GM23338 (cell line): ENCODE results near the gene NEMP1. TPM values are rescaled to one million over a fixed set of nuclear protein-coding genes. Genes with fewer than 3 reads are reported as not detected.

Source experiments
- ATAC-seq: fragments of 200-7000 bp; cut with Tn5 transposase; 3 replicates; pipeline ENCODE4 v1.9.1; 2020
- DNase-seq: peaks from one replicate; pipeline ENCODE4 v3.0.0-alpha.2; 2015; ENCODE audit warnings: low spot score
- H2AFZ ChIP-seq: fragments of 200-600 bp; sonication (generic); 2 replicates; pipeline ENCODE4 v1.8.0; 2016; ENCODE audit warnings: antibody characterized with exemption, mild to moderate bottlenecking, moderate library complexity
- H3F3A ChIP-seq: fragments of 200-600 bp; sonication (generic); replicated peaks from 2 replicates; pipeline ENCODE4 v1.8.0; 2017; ENCODE audit warnings: antibody characterized with exemption, mixed run types, low read depth
- H3K27ac ChIP-seq: fragments of 200-600 bp; sonication (generic); 2 replicates; pipeline ENCODE4 v1.6.1; 2016; ENCODE audit warnings: low read depth
- H3K27me3 ChIP-seq: fragments of 200-600 bp; sonication (generic); 2 replicates; pipeline ENCODE4 v1.8.0; 2016; ENCODE audit warnings: mild to moderate bottlenecking, mixed run types, moderate library complexity; ENCODE audit not compliant: insufficient read depth
- H3K36me3 ChIP-seq: fragments of 200-600 bp; sonication (generic); 2 replicates; pipeline ENCODE4 v1.8.0; 2016; ENCODE audit warnings: mild to moderate bottlenecking; ENCODE audit not compliant: insufficient read depth
- H3K4me1 ChIP-seq: fragments of 200-600 bp; sonication (generic); 2 replicates; pipeline ENCODE4 v1.8.0; 2016; ENCODE audit warnings: mild to moderate bottlenecking, moderate library complexity; ENCODE audit not compliant: insufficient read depth
- H3K4me2 ChIP-seq: fragments of 200-600 bp; sonication (generic); 2 replicates; pipeline ENCODE4 v1.7.1; 2017; ENCODE audit warnings: mixed run types
- H3K4me3 ChIP-seq: fragments of 200-600 bp; sonication (generic); 2 replicates; pipeline ENCODE4 v1.6.1; 2016; ENCODE audit warnings: mixed run types
- H3K79me2 ChIP-seq: fragments of 200-600 bp; sonication (generic); replicated peaks from 2 replicates; pipeline ENCODE4 v1.8.0; 2017; ENCODE audit warnings: mild to moderate bottlenecking; ENCODE audit not compliant: insufficient read depth
- H3K9me2 ChIP-seq: fragments of 200-600 bp; sonication (generic); 2 replicates; pipeline ENCODE4 v1.8.0; 2017; ENCODE audit not compliant: insufficient read depth
- H4K20me1 ChIP-seq: fragments of 200-600 bp; sonication (generic); replicated peaks from 2 replicates; pipeline ENCODE4 v1.8.0; 2017; ENCODE audit warnings: mild to moderate bottlenecking; ENCODE audit not compliant: insufficient read depth
- H3K27ac Mint-ChIP-seq: 2 replicates; pipeline ENCODE4 v1.8.0; 2020; ENCODE audit warnings: inconsistent platforms, mild to moderate bottlenecking, moderate library complexity, mixed read lengths
- H3K27me3 Mint-ChIP-seq: 3 replicates; pipeline ENCODE4 v1.8.0; 2022; ENCODE audit warnings: low read depth, mild to moderate bottlenecking, moderate library complexity, mixed read lengths, inconsistent platforms; ENCODE audit not compliant: insufficient read depth, poor library complexity
- H3K36me3 Mint-ChIP-seq: 3 replicates; pipeline ENCODE4 v1.8.0; 2021; ENCODE audit warnings: low read depth, mild to moderate bottlenecking, inconsistent platforms, moderate library complexity, mixed read lengths
- H3K4me1 Mint-ChIP-seq: 3 replicates; pipeline ENCODE4 v1.8.0; 2020; ENCODE audit warnings: mild to moderate bottlenecking, inconsistent platforms, mixed read lengths
- H3K4me3 Mint-ChIP-seq: 3 replicates; pipeline ENCODE4 v1.8.0; 2021; ENCODE audit warnings: moderate library complexity, mild to moderate bottlenecking, inconsistent platforms, mixed read lengths
- H3K9me3 Mint-ChIP-seq: 3 replicates; pipeline ENCODE4 v1.8.0; 2020; ENCODE audit warnings: moderate library complexity, mild to moderate bottlenecking, inconsistent platforms, mixed read lengths
- CREB1 ChIP-seq: fragments of 250-450 bp; sonication (Bioruptor Pico); IDR thresholded peaks from 2 replicates; pipeline ENCODE4 v1.5.0; 2020; ENCODE audit warnings: low read depth, mild to moderate bottlenecking, moderate library complexity
- EZH2 ChIP-seq: fragments of 200-600 bp; sonication (generic); IDR thresholded peaks from one replicate; pipeline ENCODE4 v1.8.0; 2017; ENCODE audit warnings: antibody characterized with exemption, mild to moderate bottlenecking, low read depth; ENCODE audit not compliant: unreplicated experiment
- JUNB ChIP-seq: IDR thresholded peaks from one replicate; pipeline ENCODE4 v1.6.1; 2016; ENCODE audit warnings: antibody characterized with exemption; ENCODE audit not compliant: unreplicated experiment
- NANOG ChIP-seq: IDR thresholded peaks from 2 replicates; pipeline ENCODE4 v1.6.1; 2016; ENCODE audit warnings: antibody characterized with exemption, borderline replicate concordance
- POLR2AphosphoS5 ChIP-seq: IDR thresholded peaks from 2 replicates; pipeline ENCODE4 v1.6.1; 2016; ENCODE audit warnings: antibody characterized with exemption, low read depth
- polyA plus RNA-seq: library from polyadenylated mRNA; unstranded; fragments of >200 nt; fragmentation: Nextera tagmentation; extraction: Ambion mirVana; gene quantifications from 2 replicates; pipeline ENCODE4 v1.2.1, GENCODE V29; 2016
- total RNA-seq: library from RNA; depleted of rRNA; stranded (reverse); fragments of >200 nt; shearing (Covaris generic); gene quantifications from 2 replicates; pipeline ENCODE4 v1.2.3, GENCODE V29; 2014
- TF ChIP-seq, protein P1 (sequence below): fragments of 250-450 bp; sonication (Bioruptor Pico); IDR thresholded peaks from 2 replicates; pipeline ENCODE4 v1.5.0; 2020; ENCODE audit warnings: mild to moderate bottlenecking, moderate library complexity

The NEMP1 gene
- total and polyA plus RNA-seq, 2 experiments from 2014 or later, result 11.9 to 35.0 TPM

DNA sequence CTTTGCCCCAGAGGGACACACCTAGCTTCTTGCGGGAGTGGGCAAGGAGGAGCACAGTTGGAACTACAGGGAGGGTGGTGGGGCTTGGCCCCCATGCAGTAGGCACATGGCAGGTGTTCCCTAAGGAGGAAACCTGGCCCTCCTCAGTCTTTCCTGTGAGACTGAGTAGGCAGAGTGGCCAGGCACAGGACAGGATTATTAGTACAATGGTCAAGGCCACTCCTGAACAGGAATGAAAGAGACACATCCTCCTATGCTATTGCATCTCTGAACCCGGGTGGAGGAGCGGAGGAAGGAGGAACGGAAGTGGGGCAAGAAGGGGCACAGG, 29.5 kb downstream of the NEMP1 start (continued):
- TF ChIP-seq, protein P1, sequence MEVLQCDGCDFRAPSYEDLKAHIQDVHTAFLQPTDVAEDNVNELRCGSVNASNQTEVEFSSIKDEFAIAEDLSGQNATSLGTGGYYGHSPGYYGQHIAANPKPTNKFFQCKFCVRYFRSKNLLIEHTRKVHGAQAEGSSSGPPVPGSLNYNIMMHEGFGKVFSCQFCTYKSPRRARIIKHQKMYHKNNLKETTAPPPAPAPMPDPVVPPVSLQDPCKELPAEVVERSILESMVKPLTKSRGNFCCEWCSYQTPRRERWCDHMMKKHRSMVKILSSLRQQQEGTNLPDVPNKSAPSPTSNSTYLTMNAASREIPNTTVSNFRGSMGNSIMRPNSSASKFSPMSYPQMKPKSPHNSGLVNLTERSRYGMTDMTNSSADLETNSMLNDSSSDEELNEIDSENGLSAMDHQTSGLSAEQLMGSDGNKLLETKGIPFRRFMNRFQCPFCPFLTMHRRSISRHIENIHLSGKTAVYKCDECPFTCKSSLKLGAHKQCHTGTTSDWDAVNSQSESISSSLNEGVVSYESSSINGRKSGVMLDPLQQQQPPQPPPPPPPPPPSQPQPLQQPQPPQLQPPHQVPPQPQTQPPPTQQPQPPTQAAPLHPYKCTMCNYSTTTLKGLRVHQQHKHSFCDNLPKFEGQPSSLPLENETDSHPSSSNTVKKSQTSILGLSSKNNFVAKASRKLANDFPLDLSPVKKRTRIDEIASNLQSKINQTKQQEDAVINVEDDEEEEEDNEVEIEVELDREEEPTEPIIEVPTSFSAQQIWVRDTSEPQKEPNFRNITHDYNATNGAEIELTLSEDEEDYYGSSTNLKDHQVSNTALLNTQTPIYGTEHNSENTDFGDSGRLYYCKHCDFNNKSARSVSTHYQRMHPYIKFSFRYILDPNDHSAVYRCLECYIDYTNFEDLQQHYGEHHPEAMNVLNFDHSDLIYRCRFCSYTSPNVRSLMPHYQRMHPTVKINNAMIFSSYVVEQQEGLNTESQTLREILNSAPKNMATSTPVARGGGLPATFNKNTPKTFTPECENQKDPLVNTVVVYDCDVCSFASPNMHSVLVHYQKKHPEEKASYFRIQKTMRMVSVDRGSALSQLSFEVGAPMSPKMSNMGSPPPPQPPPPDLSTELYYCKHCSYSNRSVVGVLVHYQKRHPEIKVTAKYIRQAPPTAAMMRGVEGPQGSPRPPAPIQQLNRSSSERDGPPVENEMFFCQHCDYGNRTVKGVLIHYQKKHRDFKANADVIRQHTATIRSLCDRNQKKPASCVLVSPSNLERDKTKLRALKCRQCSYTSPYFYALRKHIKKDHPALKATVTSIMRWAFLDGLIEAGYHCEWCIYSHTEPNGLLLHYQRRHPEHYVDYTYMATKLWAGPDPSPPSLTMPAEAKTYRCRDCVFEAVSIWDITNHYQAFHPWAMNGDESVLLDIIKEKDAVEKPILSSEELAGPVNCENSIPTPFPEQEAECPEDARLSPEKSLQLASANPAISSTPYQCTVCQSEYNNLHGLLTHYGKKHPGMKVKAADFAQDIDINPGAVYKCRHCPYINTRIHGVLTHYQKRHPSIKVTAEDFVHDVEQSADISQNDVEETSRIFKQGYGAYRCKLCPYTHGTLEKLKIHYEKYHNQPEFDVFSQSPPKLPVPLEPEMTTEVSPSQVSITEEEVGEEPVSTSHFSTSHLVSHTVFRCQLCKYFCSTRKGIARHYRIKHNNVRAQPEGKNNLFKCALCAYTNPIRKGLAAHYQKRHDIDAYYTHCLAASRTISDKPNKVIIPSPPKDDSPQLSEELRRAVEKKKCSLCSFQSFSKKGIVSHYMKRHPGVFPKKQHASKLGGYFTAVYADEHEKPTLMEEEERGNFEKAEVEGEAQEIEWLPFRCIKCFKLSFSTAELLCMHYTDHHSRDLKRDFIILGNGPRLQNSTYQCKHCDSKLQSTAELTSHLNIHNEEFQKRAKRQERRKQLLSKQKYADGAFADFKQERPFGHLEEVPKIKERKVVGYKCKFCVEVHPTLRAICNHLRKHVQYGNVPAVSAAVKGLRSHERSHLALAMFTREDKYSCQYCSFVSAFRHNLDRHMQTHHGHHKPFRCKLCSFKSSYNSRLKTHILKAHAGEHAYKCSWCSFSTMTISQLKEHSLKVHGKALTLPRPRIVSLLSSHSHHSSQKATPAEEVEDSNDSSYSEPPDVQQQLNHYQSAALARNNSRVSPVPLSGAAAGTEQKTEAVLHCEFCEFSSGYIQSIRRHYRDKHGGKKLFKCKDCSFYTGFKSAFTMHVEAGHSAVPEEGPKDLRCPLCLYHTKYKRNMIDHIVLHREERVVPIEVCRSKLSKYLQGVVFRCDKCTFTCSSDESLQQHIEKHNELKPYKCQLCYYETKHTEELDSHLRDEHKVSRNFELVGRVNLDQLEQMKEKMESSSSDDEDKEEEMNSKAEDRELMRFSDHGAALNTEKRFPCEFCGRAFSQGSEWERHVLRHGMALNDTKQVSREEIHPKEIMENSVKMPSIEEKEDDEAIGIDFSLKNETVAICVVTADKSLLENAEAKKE (CRISPR knock-in tag), result no peak
- TF ChIP-seq JUNB, result no peak
- no peak for TF ChIP-seq EZH2
- TF ChIP-seq POLR2AphosphoS5, result no peak
- no peak for TF ChIP-seq NANOG

DNA sequence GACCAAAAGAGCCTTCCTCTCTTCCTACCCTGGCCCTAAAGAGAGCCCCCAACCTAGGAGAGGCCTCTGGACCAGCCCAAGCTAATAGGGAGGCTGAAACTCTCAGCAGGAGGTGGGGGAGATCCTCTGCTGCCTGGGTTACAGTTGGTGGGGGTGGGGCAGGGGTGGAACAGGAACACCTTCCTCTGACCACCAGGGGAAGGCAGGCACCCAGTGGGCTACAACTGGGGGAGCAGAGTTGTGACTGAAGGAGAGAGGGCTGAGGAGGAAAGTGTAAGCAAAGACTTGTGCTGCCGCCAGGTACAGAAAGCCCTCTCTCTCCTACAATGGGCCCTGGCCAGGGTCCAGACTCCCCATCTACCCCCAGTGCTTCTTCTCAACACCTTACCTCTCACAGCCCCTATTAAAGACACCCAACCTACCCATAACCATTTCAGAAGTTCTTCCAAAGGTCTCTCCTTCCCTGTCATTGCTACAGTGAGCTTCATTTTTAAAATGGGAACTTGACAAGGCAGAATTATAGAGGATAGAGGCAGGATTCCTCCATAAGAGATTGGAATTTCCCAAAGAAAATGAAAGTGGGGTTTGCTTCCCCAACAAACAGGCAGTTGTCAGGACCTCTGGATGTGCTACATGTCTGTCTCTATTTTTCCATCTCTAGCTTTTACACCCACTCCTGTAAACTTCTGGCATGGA, 30.0 kb downstream of the NEMP1 start:
- no peaks in the 10 kb centered on the region for H3K9me3 Mint-ChIP-seq
- H3K27ac Mint-ChIP-seq, result no peak overlapping the region
- no peaks in the 10 kb centered on the region for H3K79me2 ChIP-seq
- H3K4me2 ChIP-seq, result no peak overlapping the region
- H3K4me1 Mint-ChIP-seq, result peaks cover 2% of the 10 kb centered on the region; the same call in 1 of the 3 replicates
- H3K27ac ChIP-seq, result no peak overlapping the region
- H2AFZ ChIP-seq, result no peak overlapping the region
- no peaks in the 10 kb centered on the region for H4K20me1 ChIP-seq
- no peaks in the 10 kb centered on the region for H3K36me3 ChIP-seq
- ATAC-seq (peak; percentile 35), DNase-seq (peak; percentile 24)
- no peak overlapping the region for H3K4me3 Mint-ChIP-seq
- H3K27me3 ChIP-seq, result no peaks in the 10 kb centered on the region
- no peaks in the 10 kb centered on the region; the same call in 1 of the 2 replicates for H3K9me2 ChIP-seq
- H3K36me3 Mint-ChIP-seq, result peaks cover 1% of the 10 kb centered on the region; the same call in 1 of the 3 replicates
- H3K4me3 ChIP-seq, result no peak overlapping the region
- no peaks in the 10 kb centered on the region for H3K4me1 ChIP-seq
- H3F3A ChIP-seq, result 0 out of 2 replicates have a peak, but pooled peaks cover 2% of the 10 kb centered on the region
- peaks cover 4% of the 10 kb centered on the region for H3K27me3 Mint-ChIP-seq
- TF ChIP-seq CREB1, result no peak
